GM19455 (cell line): ENCODE results near the gene KCNJ18.
"Not testable (repeated sequence)": the region's sequence is repeated elsewhere in the genome, so short reads cannot be mapped to it uniquely, and the experiment has no call there.

ENCODE experiments used
- ATAC-seq: cut with Tn5 transposase; IDR thresholded peaks from one replicate; pipeline ENCODE4 v1.9.1; 2021; ENCODE audit not compliant: unreplicated experiment

Gene KCNJ18

DNA sequence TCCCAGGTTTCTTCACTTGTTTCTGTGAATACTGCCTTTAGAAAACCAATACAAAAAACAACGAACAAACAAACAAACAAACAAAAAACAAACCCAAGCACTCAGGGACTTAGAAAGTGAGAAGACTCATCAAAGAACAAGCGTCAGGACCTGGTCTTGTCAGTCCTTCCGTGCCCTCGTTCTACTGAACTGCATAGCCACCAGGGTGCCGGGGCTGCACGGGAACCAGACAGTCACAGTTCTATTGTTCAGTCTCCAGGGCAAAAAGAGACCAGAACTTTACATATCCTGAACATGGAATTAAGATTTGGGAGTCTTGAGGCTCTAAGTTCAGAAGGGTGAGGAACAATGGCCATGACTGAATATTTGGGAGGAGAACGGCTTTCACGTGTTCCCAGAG, 28.2 kb downstream of the KCNJ18 start:
- ATAC-seq: not testable (repeated sequence)

DNA sequence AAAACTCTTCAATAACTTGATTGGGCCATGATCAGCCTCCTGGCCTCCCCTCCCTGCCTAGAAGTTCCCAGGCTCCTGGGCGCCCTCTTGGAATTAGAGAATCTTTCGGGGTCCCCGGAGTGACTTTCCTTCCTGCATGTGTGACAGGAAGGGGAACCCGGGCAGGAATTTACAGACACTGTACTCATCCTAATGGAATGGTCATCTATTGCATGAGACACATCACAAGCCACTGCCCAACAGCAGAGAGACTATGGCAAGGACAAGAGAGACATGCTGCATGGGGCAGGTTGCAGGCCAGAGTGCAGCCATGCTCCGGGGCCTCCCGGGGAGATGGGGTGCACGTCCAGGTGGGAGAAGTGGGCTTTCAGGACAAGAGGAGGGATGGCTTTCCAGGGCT, 29.9 kb downstream of the KCNJ18 start:
- ATAC-seq: not testable (repeated sequence)

DNA sequence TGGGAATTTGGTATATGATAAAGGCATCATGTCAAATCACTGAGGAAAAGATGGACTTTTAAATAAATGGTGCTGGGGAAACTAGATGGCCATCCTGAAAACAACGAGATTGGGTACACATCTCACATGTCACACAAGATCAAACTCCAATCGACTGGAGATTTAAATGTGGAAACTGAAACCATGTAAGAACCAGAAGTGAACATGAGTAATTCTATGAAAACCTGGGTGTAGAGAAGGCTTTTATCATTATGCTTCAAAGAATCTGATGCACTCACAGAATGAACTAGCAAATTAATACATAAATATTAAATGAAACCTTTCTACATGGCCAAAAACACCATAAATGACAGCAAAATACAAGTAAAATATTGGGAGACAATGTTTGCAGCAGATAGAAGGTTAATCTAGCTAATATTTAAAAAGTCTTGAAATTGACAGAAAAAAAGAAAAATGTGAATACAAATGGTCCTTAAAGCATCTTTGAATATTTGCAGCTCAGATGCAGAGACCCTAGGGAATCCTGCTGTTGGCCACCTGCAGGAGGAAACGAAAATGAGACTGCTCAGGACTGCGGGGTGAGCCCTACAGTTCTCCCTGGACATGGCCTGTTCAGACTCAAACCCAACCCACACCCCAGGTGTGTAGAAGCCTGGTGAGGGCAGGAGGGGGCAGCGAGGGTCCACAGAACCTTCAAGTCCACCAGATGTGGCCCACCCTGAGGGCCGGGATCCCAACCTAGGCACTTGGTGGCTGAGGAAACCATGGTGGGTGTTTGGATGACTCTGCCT, 32.1 kb downstream of the KCNJ18 start:
- not testable (repeated sequence) for ATAC-seq

DNA sequence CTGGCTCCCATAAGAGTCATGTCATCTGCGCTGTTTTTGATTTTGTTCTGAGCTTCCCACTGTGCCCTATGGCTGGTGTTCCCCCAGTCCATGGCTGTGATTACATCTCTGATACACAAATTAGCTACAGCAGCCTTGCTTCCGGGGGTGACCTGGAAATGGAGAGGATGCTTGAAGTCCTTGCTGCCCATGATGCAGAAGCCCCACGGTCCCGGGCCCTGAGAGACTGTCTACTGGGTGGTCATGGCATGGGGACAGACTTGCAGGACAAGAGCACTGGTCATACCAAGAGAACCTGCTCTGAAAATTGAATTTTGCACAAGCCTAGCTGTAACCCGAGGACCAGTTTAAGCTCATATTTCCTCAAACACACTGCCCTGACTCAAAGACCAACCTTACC, 38.8 kb downstream of the KCNJ18 start:
- ATAC-seq: not testable (repeated sequence)

DNA sequence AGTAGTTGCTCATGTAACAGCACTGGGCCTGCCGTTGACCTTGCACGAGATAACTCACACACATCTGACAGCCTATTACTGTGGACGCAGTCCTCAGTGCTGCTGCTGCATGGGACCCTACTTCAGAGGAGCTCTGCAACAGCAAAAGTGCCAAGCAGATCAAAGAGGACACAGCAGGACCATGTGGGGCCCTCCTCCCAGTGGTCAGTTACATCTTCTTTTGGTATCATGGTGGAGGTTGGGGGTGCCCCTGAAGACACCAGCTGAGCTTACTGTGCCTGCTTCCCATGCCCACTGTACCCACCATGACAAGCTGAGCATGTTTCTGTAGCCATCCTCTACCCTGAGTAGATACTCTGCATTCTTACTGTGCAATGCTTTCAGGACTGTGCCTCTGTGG, 41.6 kb downstream of the KCNJ18 start:
- ATAC-seq: not testable (repeated sequence)

DNA sequence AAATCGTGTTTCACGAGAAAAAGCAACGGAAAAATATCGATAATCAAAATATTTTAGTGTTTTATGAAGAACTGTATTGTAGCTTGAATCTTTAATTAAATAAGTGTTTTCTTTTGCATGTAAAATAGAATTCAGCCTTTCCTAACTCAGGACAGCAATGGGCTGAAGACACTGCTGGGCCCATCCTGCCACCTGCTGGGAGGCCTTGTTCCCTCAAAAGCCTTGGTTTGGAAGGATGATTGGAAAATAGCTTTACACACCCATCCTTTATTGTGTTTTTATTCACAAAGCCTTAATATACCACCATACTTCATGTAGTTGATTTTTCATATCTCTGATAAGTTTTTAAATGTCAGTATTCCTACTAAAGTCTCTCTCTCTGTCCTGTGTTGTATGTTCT, 43.5 kb downstream of the KCNJ18 start:
- not testable (repeated sequence) for ATAC-seq

DNA sequence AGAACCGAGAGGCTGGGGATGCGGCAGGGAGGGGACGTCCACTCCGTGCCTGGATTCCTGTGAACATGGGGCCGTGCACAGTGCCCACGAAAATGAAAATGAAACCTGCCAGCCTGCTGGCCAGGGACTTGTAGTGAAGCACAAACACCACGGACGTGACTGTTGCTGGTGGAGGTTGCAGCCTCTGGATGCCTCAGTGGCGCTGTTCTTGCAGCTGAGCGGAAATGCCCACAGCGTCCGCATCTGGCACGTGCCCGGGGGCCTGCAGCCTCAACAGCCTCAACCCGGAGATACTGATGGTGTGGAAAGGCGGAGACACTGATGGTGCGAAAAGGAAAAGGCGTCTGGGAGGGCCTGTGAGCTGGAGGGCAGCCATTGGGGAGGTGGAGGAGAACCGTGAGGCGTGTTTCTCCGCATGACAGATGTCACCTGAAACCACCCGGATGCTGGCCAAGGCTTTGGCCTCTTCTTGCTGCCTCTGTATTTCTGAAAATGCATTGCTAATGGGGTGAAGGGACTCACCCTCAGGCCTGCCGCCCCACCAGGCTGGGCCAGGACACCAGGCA, 44.8 kb downstream of the KCNJ18 start:
- ATAC-seq: not testable (repeated sequence)

DNA sequence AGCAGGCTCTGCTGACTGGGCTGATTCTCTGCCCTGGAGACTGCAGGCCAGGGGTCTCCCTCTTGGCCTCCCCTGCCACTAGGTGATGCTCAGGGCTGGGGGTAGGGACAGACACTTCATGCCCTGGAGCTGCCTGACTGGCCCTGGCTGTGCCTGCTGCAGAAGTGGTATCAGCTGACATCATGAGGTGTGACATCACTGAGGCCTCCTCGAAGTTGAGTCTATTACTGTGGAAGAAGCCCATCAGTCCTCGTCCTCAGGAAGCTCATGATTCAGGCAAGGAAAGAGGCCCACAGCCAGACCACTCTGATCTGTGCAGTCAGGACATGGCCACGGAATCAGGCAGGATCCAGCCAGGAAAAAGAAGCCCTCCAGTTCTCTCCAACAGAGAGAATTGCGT, 45.9 kb downstream of the KCNJ18 start:
- not testable (repeated sequence) for ATAC-seq

DNA sequence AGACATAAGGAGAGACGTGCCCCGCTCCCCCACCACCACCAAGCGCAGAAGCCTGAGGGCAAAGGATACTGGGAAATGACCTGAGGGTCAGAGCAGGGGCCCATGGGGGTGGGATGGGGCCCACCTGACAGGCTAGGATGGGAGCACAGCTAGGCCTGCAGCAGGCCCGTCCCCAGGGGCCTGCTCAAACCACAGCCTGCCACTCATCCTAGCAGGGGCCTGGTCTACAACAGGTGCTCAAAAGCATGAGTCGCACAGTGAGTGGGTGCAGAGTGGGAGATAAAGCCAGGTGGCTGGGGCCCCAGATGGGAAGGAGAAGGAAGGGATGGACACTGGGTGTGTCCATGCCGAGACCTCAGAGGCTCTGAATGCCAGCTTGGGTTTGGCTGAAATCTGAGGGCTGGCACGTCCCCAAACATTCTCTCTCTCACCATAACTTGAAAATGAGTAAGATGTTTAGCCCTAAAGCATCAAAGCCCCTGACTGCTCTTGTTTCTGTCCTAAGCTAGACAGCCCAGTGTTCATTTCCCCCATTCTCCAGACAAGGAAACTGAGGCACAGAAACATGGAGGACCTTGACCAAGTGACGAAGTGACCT, 46.7 kb downstream of the KCNJ18 start:
- ATAC-seq: not testable (repeated sequence)

DNA sequence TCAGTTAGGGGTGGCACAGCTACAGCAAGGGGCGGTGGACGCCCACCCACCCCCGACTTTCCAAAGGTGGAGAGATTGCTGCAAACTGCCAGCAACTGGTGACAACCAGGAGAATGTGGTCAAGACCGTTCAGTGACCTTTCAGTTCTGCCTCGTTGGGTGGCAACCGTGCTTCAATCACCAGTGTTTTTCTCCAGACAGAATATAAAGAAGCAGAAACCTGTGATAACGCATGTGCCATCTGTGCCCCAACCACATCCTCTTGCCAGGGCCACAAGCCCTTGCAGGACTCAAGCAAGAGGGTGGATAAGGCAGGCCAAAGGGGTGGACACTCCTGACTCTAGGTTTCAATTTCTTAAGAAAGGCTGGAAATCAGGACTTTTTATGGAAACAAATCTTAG, 47.2 kb downstream of the KCNJ18 start:
- ATAC-seq: not testable (repeated sequence)

DNA sequence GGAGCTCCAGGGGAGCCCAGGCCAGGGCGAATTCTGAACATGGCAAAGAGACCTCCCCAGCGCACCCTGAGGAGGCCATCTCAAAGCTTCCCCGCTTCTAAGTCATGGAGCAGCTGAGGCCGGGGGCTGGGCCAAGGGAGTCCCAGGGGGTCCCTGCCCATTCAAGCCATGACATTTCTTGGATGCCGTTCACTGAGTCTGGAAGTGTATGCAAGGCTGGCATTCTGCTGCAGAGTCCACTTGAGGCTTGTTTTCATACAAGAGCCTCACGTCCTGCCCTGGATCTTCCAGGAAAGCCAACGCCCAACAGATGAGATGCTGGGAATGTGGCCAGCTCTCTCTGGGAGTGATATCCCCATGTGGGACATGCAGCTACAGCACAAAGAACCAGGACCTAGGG, 48.5 kb downstream of the KCNJ18 start:
- not testable (repeated sequence) for ATAC-seq

DNA sequence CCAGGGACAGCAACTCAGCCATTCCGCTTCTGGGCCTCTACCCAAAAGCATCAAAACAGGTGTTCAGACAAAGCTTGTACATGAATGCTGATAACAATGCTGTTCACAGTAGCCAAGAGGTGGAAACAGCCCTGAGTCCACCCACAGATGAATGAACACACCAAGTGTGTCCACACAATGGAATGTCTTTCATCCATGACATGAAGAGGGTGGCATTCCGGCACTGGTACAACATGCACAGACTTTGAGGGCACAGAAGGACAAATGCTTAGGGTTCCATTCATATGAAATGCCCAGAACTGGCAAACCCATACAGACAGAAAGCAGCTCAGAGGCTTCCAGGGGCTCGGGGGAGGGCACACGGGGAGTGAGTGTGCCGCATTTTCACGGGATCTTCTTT, 49.2 kb downstream of the KCNJ18 start:
- not testable (repeated sequence) for ATAC-seq

DNA sequence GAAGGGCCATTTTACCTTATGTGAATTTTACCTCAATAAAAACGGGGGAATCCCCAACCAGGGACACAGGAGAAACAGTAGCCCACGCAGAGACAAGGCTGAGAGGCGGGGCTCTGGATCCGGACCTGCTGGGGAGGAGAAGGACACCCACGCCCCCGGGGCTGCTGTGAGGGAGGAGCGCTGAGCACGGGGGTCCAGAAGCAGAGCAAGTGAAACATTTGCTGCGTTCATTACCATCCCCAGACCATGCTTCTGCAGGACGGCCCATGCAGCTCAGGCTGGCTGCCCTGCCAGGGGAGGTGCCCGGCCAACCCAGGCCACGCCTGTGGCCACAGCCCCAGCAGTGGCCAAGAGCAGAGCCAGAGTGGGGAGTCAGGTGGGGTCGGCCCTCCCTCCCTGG, 50.0 kb downstream of the KCNJ18 start:
- no peak for ATAC-seq

DNA sequence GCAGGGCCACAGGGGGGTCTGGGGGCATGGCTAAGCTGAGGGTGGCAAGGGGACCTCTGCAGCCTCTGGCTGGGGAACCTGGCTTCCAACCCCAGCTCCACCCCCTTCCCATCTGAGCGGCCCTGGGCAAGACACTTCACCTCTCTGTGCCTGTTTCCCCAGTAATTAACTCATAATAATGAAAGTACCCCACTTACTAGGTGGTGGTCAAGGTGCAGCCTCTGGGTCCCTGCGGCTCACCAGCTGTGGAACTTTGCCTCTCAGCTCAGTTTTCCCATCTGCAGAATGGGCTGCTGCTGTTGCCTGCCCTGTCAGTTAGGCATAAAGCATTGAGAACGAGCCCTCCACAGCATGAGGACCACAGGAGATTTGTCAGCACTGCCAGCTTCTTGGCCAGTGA, 51.8 kb downstream of the KCNJ18 start:
- not testable (repeated sequence) for ATAC-seq

DNA sequence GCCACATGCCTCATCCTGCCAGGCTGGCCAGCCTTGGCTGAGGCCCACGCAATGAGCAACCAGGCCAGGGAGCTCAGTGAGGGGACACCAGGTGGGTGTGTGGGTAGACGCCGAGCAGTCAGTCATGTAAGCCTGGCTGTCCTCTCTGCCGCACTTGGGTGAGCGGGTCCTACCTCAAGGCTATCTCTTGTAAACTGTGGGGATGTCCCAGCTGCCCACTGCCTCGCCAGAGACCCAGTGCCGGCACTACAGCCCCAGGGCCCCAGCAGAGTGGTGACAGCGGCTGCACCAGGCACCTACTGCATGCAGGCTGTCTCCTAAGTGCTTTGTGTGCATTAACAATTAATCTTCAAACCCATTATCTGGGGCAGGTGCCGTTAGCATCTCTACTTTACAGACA, 52.3 kb downstream of the KCNJ18 start:
- not testable (repeated sequence) for ATAC-seq

DNA sequence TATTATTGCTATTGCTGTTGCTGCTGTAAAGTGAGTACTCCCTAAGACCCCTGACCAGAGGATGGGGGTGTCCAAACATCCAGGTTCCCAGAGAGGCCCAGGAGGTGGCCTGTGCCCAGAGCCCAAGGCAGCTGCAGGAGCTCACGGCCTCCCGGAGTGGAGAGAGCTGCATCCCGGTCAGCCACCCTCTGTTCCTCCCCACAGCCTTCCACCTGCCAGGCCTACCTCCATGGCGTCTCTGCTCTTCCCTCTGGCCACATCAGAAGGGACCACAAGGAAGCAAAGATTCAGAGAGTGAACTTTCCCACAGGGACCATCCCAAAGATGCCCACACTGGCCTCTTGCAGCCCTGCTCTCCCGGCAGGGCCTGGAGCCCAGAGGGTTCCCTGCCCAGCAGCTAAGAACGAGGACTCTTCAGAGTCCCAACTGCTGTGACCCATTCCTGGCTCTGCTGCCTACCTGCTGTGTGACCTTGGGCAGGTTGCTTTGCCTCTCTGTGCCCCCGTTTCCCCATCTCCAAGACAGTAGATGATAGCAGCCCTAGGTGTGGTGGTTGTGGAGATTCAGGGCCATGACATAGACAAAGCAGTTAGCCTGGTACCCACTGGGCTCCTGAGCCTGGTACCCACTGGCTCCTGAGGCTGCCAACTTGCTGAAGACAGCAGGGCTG, 53.2 kb downstream of the KCNJ18 start:
- not testable (repeated sequence) for ATAC-seq

DNA sequence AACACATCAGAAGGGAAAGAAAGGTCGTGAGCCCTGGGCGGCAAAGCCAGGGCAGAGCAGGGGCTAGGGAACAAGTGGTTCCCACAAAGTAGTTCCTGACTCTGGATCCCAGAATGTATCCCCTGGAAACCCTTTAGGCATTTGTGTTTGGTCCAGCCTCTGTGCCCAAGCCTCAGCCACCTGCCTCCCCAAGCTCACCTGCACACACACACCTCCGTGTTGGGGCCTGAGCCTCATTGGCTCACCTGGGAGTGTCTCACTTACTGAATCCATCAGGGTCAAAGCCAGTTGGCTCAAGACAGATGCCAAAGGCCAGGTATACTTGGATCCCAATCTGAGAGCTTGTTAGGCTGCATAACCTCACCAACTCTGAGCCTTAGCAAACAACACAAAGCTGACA, 54.1 kb downstream of the KCNJ18 start:
- ATAC-seq: not testable (repeated sequence)

DNA sequence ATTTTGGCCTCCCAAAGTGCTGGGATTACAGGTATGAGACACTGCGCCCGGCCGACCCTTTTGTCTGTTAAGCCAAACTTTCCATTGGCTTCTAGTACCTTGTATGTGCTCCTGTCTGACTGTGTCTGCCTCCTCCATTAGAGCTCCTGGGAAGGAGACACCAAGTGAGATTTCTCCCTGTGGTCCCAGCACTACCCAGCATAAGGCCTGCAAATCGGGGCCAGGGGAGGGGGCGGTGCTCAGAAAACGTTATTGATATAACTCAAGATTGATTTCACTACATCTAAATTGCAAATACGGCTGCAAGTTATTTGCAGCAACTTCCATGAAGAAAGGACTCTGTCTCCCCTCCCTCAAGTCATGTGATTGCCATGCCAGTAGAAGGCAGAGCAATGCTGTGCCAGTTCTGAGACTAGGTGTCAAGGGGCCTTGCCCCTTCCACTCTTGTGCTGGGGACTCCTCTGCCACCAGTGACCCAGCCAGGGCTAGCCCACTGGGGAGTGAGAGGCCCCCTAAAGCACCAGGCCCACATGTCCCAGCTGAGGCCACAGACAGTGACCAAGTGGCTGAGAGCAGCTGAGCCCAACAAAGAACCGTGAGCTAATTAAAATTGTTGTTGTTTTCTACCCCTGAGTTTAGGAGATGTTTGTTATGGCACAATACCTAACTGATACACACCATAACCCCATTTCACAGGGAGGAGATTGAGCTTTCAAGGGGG, 55.0 kb downstream of the KCNJ18 start:
- not testable (repeated sequence) for ATAC-seq

DNA sequence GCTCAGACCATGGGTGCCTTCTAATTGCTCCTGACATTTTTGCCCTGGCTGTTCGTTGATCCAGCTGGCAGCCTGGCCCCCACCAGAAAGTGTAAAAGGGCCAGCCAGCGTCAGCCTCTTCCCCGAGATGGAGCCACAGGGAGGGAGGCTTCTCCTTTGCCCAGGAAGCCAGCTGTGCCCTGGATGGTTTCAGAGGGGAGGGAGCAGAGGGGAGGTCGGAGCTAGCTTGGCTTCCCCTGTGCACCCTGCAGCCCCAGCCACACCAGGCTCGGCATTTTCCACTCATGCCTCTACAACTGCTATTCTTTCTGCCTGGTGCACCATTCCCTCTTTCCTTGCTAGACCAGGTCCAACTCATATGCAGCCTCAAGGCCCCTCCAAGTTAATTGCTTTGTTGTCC, 56.4 kb downstream of the KCNJ18 start:
- not testable (repeated sequence) for ATAC-seq

DNA sequence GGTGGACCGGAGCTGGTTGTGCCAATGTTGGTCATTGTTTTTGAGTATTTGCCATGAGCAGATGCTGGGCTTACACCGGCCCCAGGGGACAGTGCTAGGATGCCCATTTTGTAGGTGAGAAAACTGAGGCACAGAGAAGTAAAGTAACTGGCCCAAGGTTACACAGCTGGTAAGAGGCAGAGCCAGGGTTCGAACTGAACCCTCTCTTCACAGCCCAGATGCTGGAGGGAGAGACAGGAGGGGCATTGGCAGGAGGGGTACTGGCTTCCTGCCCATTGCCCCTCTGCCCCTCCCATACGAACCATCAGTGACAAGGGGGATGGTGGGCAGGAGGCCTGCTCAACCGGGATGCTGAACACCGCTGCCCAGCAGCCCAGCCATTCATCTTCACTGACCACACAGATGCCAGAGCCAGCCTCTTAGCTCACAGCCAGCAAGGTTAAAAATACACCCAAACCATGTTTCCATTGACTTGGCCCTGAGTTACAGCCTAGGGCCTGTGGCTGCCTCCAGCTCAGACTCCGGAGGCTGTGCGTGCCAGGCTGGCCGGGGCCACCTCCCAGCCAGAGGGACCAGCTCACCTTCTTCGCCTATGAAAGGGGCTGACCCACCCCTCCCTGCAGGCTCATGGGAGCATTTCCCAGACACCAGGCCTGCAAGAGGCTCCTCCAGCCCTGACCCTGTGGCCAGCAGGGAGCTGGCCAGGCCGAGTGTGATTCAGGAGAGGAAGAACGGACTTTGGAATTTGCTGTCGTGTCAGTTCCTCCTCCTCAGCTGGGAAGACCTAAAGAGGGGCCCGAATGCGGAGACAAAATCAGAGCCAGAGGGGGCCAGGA, 57.6 kb downstream of the KCNJ18 start:
- not testable (repeated sequence) for ATAC-seq
